Daoy (cell line): ENCODE results near the gene ACOT13. TPM values are rescaled to one million over a fixed set of nuclear protein-coding genes. Genes with fewer than 3 reads are reported as not detected.
"Not testable (repeated sequence)": the region's sequence is repeated elsewhere in the genome, so short reads cannot be mapped to it uniquely, and the experiment has no call there.

Source experiments
- DNase-seq: peaks from one replicate; pipeline ENCODE4 v3.0.0-alpha.2; 2015; ENCODE audit warnings: low read depth
- total RNA-seq: library from RNA; depleted of rRNA; stranded (reverse); fragments of >200 nt; shearing (Covaris generic); gene quantifications from 2 replicates; pipeline ENCODE4 v1.2.3, GENCODE V29; 2014; rRNA removed

Gene ACOT13
- 9.7 and 11.0 TPM in 2 replicates for total RNA-seq

- DNase-seq, result peak; percentile 99
Observed at GRCh38 chr6:24666641-24667377, at the start of gene ACOT13, which contains the start of gene TDP2. TSS of gene ACOT13 (plus strand) at chr6:24667077. CDS start at chr6:24667264, 187 bp downstream. TSS of gene TDP2 (minus strand) at chr6:24666899. CDS start at chr6:24666862, 37 bp downstream.

- no peak for DNase-seq
Observed at GRCh38 chr6:24619661-24620060, 47.2 kb upstream of the ACOT13 start.

GRCh38 chr6:24620637-24621036 is 46.2 kb upstream of the ACOT13 start:
- DNase-seq, result no peak

- DNase-seq, result no peak
Observed at GRCh38 chr6:24621626-24622289, 45.1 kb upstream of the ACOT13 start.

- DNase-seq, result no peak
Observed at GRCh38 chr6:24630856-24631505, 35.9 kb upstream of the ACOT13 start.

- DNase-seq, result no peak
Observed at GRCh38 chr6:24631671-24632070, 35.2 kb upstream of the ACOT13 start.

GRCh38 chr6:24632573-24632972 is 34.3 kb upstream of the ACOT13 start:
- DNase-seq, result no peak

GRCh38 chr6:24636681-24637080 is 30.2 kb upstream of the ACOT13 start:
- DNase-seq, result no peak

- DNase-seq, result no peak
Observed at GRCh38 chr6:24640166-24640565, 26.7 kb upstream of the ACOT13 start.

GRCh38 chr6:24640631-24641030 is 26.2 kb upstream of the ACOT13 start:
- not testable (repeated sequence) for DNase-seq

- DNase-seq, result no peak
Observed at GRCh38 chr6:24642061-24642460, 24.8 kb upstream of the ACOT13 start.

- DNase-seq, result no peak
Observed at GRCh38 chr6:24643920-24644319, 23.0 kb upstream of the ACOT13 start.

GRCh38 chr6:24644377-24644776 is 22.5 kb upstream of the ACOT13 start:
- no peak for DNase-seq

- peak; percentile 26 for DNase-seq
Observed at GRCh38 chr6:24646771-24647170, 20.1 kb upstream of the ACOT13 start.

- DNase-seq, result no peak
Observed at GRCh38 chr6:24648276-24648675, 18.6 kb upstream of the ACOT13 start.

GRCh38 chr6:24649691-24650090 is 17.2 kb upstream of the ACOT13 start:
- DNase-seq, result no peak

- no peak for DNase-seq
Observed at GRCh38 chr6:24650365-24650764, 16.5 kb upstream of the ACOT13 start.

- no peak for DNase-seq
Observed at GRCh38 chr6:24655215-24655614, 11.7 kb upstream of the ACOT13 start.

- no peak for DNase-seq
Observed at GRCh38 chr6:24658573-24659560, 8.0 kb upstream of the ACOT13 start.

GRCh38 chr6:24659561-24659960 is 7.3 kb upstream of the ACOT13 start:
- no peak for DNase-seq

GRCh38 chr6:24660105-24660504 is 6.8 kb upstream of the ACOT13 start:
- DNase-seq, result no peak
